MCF 10A (cell line): Measurements from ENCODE around the gene TMIGD2. TPM values are rescaled to one million over a fixed set of nuclear protein-coding genes. Genes with fewer than 3 reads are reported as not detected.

Source experiments
- BruUV-seq: library from RNA; stranded (reverse); fragments of 400-500 nt; replicated peaks from 2 replicates; lab custom pipeline; 2021; lab: Mats Ljungman, UMichigan
- CTCF ChIA-PET: fragments of 300-600 bp; sonication (Branson Sonifier 250); formaldehyde crosslinking; extraction: SDS; loops from one replicate; lab custom pipeline; 2021; ENCODE audit warnings: antibody characterized with exemption, inconsistent platforms; lab: Yijun Ruan, JAX
- POLR2A ChIA-PET: fragments of 300-600, 350-650 bp; sonication (Branson Sonifier 250); formaldehyde crosslinking; extraction: SDS; loops from one replicate; lab custom pipeline; 2020; ENCODE audit warnings: antibody characterized with exemption, inconsistent platforms; lab: Yijun Ruan, JAX
- DNase-seq: peaks from one replicate; pipeline ENCODE4 v3.0.0-alpha.2; 2018; ENCODE audit not compliant: unreplicated experiment
- H3K27ac Mint-ChIP-seq: one replicate; pipeline ENCODE4 v1.8.0; 2022; ENCODE audit warnings: mild to moderate bottlenecking, low read depth, mixed read lengths; ENCODE audit not compliant: unreplicated experiment
- H3K27me3 Mint-ChIP-seq: one replicate; pipeline ENCODE4 v1.8.0; 2022; ENCODE audit warnings: mixed read lengths; ENCODE audit not compliant: insufficient read depth, unreplicated experiment
- H3K36me3 Mint-ChIP-seq: one replicate; pipeline ENCODE4 v1.8.0; 2022; ENCODE audit warnings: mild to moderate bottlenecking, moderate library complexity, mixed read lengths; ENCODE audit not compliant: insufficient read depth, unreplicated experiment
- H3K4me1 Mint-ChIP-seq: one replicate; pipeline ENCODE4 v1.8.0; 2022; ENCODE audit warnings: mixed read lengths; ENCODE audit not compliant: insufficient read depth, unreplicated experiment
- H3K4me3 Mint-ChIP-seq: one replicate; pipeline ENCODE4 v1.8.0; 2022; ENCODE audit warnings: mild to moderate bottlenecking, moderate library complexity, mixed read lengths; ENCODE audit not compliant: unreplicated experiment
- H3K9me3 Mint-ChIP-seq: one replicate; pipeline ENCODE4 v1.8.0; 2022; ENCODE audit warnings: mixed read lengths; ENCODE audit not compliant: unreplicated experiment
- CTCF ChIP-seq: fragments of 200-600 bp; IDR thresholded peaks from one replicate; pipeline ENCODE4 v1.8.0; 2022; ENCODE audit warnings: antibody characterized with exemption, mild to moderate bottlenecking; ENCODE audit not compliant: unreplicated experiment
- intact Hi-C: fragments of 100-400 bp; cut with micrococcal nuclease; formaldehyde crosslinking; loops from 2 replicates; pipeline ENCODE4 v1.14.1; 2022
- total RNA-seq: library from RNA; stranded (reverse); gene quantifications from 2 replicates; pipeline ENCODE4 v1.2.3, GENCODE V29; 2022

Gene TMIGD2
- total RNA-seq, 1 experiment from 2014 or later, result not detected

- no peaks in the 10 kb centered on the region for H3K4me1 Mint-ChIP-seq
- H3K27ac Mint-ChIP-seq, result no peak overlapping the region
Measured at GRCh38 chr19:4305659-4306058, 3.5 kb upstream of the TMIGD2 start.

GRCh38 chr19:4305257-4305612, 3.0 kb upstream of the TMIGD2 start:
- Mint-ChIP-seq H3K9me3 (no peaks in the 10 kb centered on the region), H3K4me3 (no peak overlapping the region), H3K27me3 (peaks cover 20% of the 10 kb centered on the region), H3K4me1 (no peaks in the 10 kb centered on the region), H3K36me3 (no peaks in the 10 kb centered on the region), H3K27ac (no peak overlapping the region)
- POLR2A ChIA-PET, result no interaction called here
- DNase-seq, result no peak
- intact Hi-C loops, result no loop called here
- TF ChIP-seq CTCF, result no peak
- CTCF ChIA-PET, result interaction anchor here (1.3 kb wide), 1 partner anchor 220 kb away, joined by 3 read pairs; no protein-coding TSS in a partner anchor
- BruUV-seq, result no TSS peak

More at GRCh38 chr19:4305659-4306058, 3.5 kb upstream of the TMIGD2 start:
- H3K4me3 Mint-ChIP-seq, result no peak overlapping the region
- H3K27me3 Mint-ChIP-seq, result peaks cover 20% of the 10 kb centered on the region
- ChIA-PET POLR2A (no interaction called here), CTCF (interaction anchor here (1.3 kb wide), 1 partner anchor 219 kb away, joined by 3 read pairs; no protein-coding TSS in a partner anchor)
- no peaks in the 10 kb centered on the region for H3K36me3 Mint-ChIP-seq
- TF ChIP-seq CTCF, result no peak
- intact Hi-C loops, result no loop called here
- H3K9me3 Mint-ChIP-seq, result no peaks in the 10 kb centered on the region
- no TSS peak for BruUV-seq
- no peak for DNase-seq

GRCh38 chr19:4304538-4305256, 2.5 kb upstream of the TMIGD2 start, which contains the start of gene FSD1:
TSS of gene FSD1 (plus strand) at chr19:4304598. CDS start at chr19:4304747, 149 bp downstream.
- no peak within 1 kb of the TSS for H3K27ac Mint-ChIP-seq
- ChIA-PET POLR2A (no interaction called here), CTCF (interaction anchor here (1.2 kb wide), 1 partner anchor 38 kb away, joined by 3 read pairs; no protein-coding TSS in a partner anchor)
- H3K36me3 Mint-ChIP-seq, result no peaks in the 10 kb centered on the region
- no peak for TF ChIP-seq CTCF
- no peak within 1 kb of the TSS for H3K4me3 Mint-ChIP-seq
- intact Hi-C loops, result no loop called here
- peaks cover 20% of the 10 kb centered on the region for H3K27me3 Mint-ChIP-seq
- DNase-seq, result no peak
- no peaks in the 10 kb centered on the region for H3K4me1 Mint-ChIP-seq
- H3K9me3 Mint-ChIP-seq, result no peaks in the 10 kb centered on the region
- no TSS peak for BruUV-seq

GRCh38 chr19:4303819-4304537, 1.8 kb upstream of the TMIGD2 start:
- Mint-ChIP-seq H3K36me3 (no peaks in the 10 kb centered on the region), H3K9me3 (no peaks in the 10 kb centered on the region), H3K27me3 (peaks cover 20% of the 10 kb centered on the region), H3K4me1 (no peaks in the 10 kb centered on the region), H3K27ac (no peak overlapping the region), H3K4me3 (no peak overlapping the region)
- POLR2A ChIA-PET, result no interaction called here
- no peak for DNase-seq
- intact Hi-C loops, result no loop called here
- CTCF ChIA-PET, result interaction anchor here (1.2 kb wide), 1 partner anchor 37 kb away, joined by 3 read pairs; no protein-coding TSS in a partner anchor
- TF ChIP-seq CTCF, result no peak
- no TSS peak for BruUV-seq
